Stimulated activated CD8-positive, alpha-beta memory T cell treated with anti-CD3 and anti-CD28 coated beads, Interleukin-7, amount 100 ng/mL, for 1 hour (primary cell): ENCODE data around the gene GIPC1.
"Not testable (repeated sequence)": the region's sequence is repeated elsewhere in the genome, so short reads cannot be mapped to it uniquely, and the experiment has no call there.

ENCODE experiments used
- DNase-seq, 2 donors: peaks; one replicate each; pipeline ENCODE4 v3.0.0-alpha.2; 2020; ENCODE audit warnings: low read depth in 2 of 2

The GIPC1 gene

GRCh38 chr19:14472202-14472938, 23.6 kb downstream of the GIPC1 start:
- peak; percentile 72 to 83 for DNase-seq

- no peak for DNase-seq
Measured at GRCh38 chr19:14471436-14472187, 24.3 kb downstream of the GIPC1 start.

GRCh38 chr19:14470031-14470876, 25.7 kb downstream of the GIPC1 start:
- no peak for DNase-seq

GRCh38 chr19:14467816-14468215, 28.1 kb downstream of the GIPC1 start:
- DNase-seq = no peak

GRCh38 chr19:14467391-14467790, 28.5 kb downstream of the GIPC1 start:
- DNase-seq = no peak

- DNase-seq = no peak
Measured at GRCh38 chr19:14463747-14464146, 32.2 kb downstream of the GIPC1 start.

GRCh38 chr19:14462401-14462800, 33.5 kb downstream of the GIPC1 start:
- not testable (repeated sequence) for DNase-seq

- no peak for DNase-seq
Measured at GRCh38 chr19:14460935-14461334, 35.0 kb downstream of the GIPC1 start.

- peak in 1 of 2 donors; percentile 24 for DNase-seq
Measured at GRCh38 chr19:14459703-14460102, 36.2 kb downstream of the GIPC1 start.

- not testable (repeated sequence) for DNase-seq
Measured at GRCh38 chr19:14452303-14452702, 43.6 kb downstream of the GIPC1 start.

GRCh38 chr19:14450876-14451275, 45.1 kb downstream of the GIPC1 start:
- DNase-seq = no peak

- no peak for DNase-seq
Measured at GRCh38 chr19:14450168-14450874, 45.6 kb downstream of the GIPC1 start.

- DNase-seq = no peak
Measured at GRCh38 chr19:14449321-14449720, 46.6 kb downstream of the GIPC1 start.

GRCh38 chr19:14446336-14447036, 49.4 kb downstream of the GIPC1 start:
- no peak for DNase-seq

- no peak for DNase-seq
Measured at GRCh38 chr19:14443632-14444216, 52.2 kb downstream of the GIPC1 start.

- DNase-seq = no peak
Measured at GRCh38 chr19:14442891-14443631, 52.9 kb downstream of the GIPC1 start.

GRCh38 chr19:14441041-14441938, 54.6 kb downstream of the GIPC1 start:
- no peak for DNase-seq

- peak; percentile 58 to 64 for DNase-seq
Measured at GRCh38 chr19:14440049-14440448, 55.9 kb downstream of the GIPC1 start.

GRCh38 chr19:14439014-14439413, 56.9 kb downstream of the GIPC1 start:
- DNase-seq = no peak
